ENCODE results near the gene FNBP1L.
"Not testable (repeated sequence)": the region's sequence is repeated elsewhere in the genome, so short reads cannot be mapped to it uniquely, and the experiment has no call there.

The FNBP1L gene

GRCh38 chr1:93537924-93538323 lies 90.0 kb downstream of the FNBP1L start:
- no peak for DNase-seq

GRCh38 chr1:93541045-93541444 lies 93.1 kb downstream of the FNBP1L start:
- no peak for DNase-seq

GRCh38 chr1:93542398-93542797 lies 94.5 kb downstream of the FNBP1L start:
- no peak for DNase-seq

GRCh38 chr1:93546162-93546863 lies 98.4 kb downstream of the FNBP1L start:
- DNase-seq, result no peak

GRCh38 chr1:93549131-93549530 lies 101.2 kb downstream of the FNBP1L start:
- no peak for DNase-seq

GRCh38 chr1:93549811-93550210 lies 101.9 kb downstream of the FNBP1L start:
- no peak for DNase-seq

- no peak for DNase-seq
Measured at GRCh38 chr1:93552741-93553455, 105.0 kb downstream of the FNBP1L start.

GRCh38 chr1:93553886-93554490 lies 106.1 kb downstream of the FNBP1L start:
- not testable (repeated sequence) for DNase-seq

GRCh38 chr1:93554883-93555872 lies 107.3 kb downstream of the FNBP1L start:
- no peak for DNase-seq

- DNase-seq, result no peak
Measured at GRCh38 chr1:93556291-93556690, 108.4 kb downstream of the FNBP1L start.

GRCh38 chr1:93559045-93559444 lies 111.1 kb downstream of the FNBP1L start:
- DNase-seq, result no peak

GRCh38 chr1:93559695-93560094 lies 111.8 kb downstream of the FNBP1L start:
- no peak for DNase-seq

- no peak for DNase-seq
Measured at GRCh38 chr1:93565496-93566206, 117.7 kb downstream of the FNBP1L start.

GRCh38 chr1:93566227-93566626 lies 118.3 kb downstream of the FNBP1L start:
- no peak for DNase-seq

- no peak for DNase-seq
Measured at GRCh38 chr1:93567255-93567918, 119.5 kb downstream of the FNBP1L start.

GRCh38 chr1:93569489-93569888 lies 121.6 kb downstream of the FNBP1L start:
- no peak for DNase-seq

GRCh38 chr1:93571623-93572310 lies 123.8 kb downstream of the FNBP1L start:
- no peak for DNase-seq

- no peak for DNase-seq
Measured at GRCh38 chr1:93573940-93574469, 126.1 kb downstream of the FNBP1L start.

- DNase-seq, result no peak
Measured at GRCh38 chr1:93574511-93574910, 126.6 kb downstream of the FNBP1L start.

- no peak for DNase-seq
Measured at GRCh38 chr1:93574991-93575390, 127.1 kb downstream of the FNBP1L start.
